HepG2 (cell line): Measurements from ENCODE around the gene GLTPD2. TPM values are rescaled to one million over a fixed set of nuclear protein-coding genes. Genes with fewer than 3 reads are reported as not detected.

Experiments
- CREB1 ChIP-seq, 2 experiments: fragments of 450-650 bp in 1 of 2; IDR thresholded peaks; 2 replicates each; pipeline ENCODE4 v1.6.1; 2016 to 2017; ENCODE audit warnings: control low read depth in 1 of 2, mild to moderate bottlenecking in 1 of 2, missing compliant biosample characterization in 1 of 2, missing genetic modification characterization in 1 of 2
- KAT2B ChIP-seq: fragments of 150-350 bp; IDR thresholded peaks from 2 replicates; pipeline ENCODE4 v1.6.1; 2014; ENCODE audit warnings: low read depth, low read length, borderline replicate concordance
- KDM2A ChIP-seq: sonication (generic); formaldehyde crosslinking; IDR thresholded peaks from 2 replicates; pipeline ENCODE4 v1.4.0; 2020; ENCODE audit warnings: low read depth, missing genetic modification reagents, borderline replicate concordance
- NKX3-1 ChIP-seq: sonication (generic); formaldehyde crosslinking; IDR thresholded peaks from 2 replicates; pipeline ENCODE4 v1.5.0; 2020; ENCODE audit warnings: missing genetic modification reagents
- NR2F2 ChIP-seq: IDR thresholded peaks from 2 replicates; pipeline ENCODE4 v1.6.1; 2012; ENCODE audit warnings: low read depth, inconsistent platforms, borderline replicate concordance
- SIN3B ChIP-seq: fragments of 150-350 bp; IDR thresholded peaks from 2 replicates; pipeline ENCODE4 v1.6.1; 2014; ENCODE audit warnings: low read length
- SNAI1 ChIP-seq: sonication (generic); formaldehyde crosslinking; IDR thresholded peaks from 2 replicates; pipeline ENCODE4 v1.5.0; 2020; ENCODE audit warnings: mild to moderate bottlenecking, missing genetic modification reagents, borderline replicate concordance
- STAG1 ChIP-seq: sonication (generic); formaldehyde crosslinking; IDR thresholded peaks from 2 replicates; pipeline ENCODE4 v1.4.0; 2020; ENCODE audit warnings: missing genetic modification reagents
- ZNF235 ChIP-seq: sonication (generic); formaldehyde crosslinking; IDR thresholded peaks from 2 replicates; pipeline ENCODE4 v1.8.1; 2023; ENCODE audit warnings: mild to moderate bottlenecking, missing genetic modification reagents, borderline replicate concordance
- ZNF556 ChIP-seq: sonication (generic); formaldehyde crosslinking; IDR thresholded peaks from 2 replicates; pipeline ENCODE4 v1.4.0; 2020; ENCODE audit warnings: mild to moderate bottlenecking, missing genetic modification reagents, borderline replicate concordance
- ZNF614 ChIP-seq: IDR thresholded peaks from 2 replicates; pipeline ENCODE4 v1.6.1; 2018; ENCODE audit warnings: missing biosample characterization, missing genetic modification reagents, inconsistent platforms, borderline replicate concordance
- ZNF709 ChIP-seq: sonication (generic); formaldehyde crosslinking; IDR thresholded peaks from 2 replicates; pipeline ENCODE4 v1.5.0; 2020; ENCODE audit warnings: mild to moderate bottlenecking, missing genetic modification reagents
- polyA plus RNA-seq, 8 experiments: library from polyadenylated mRNA; depleted of rRNA in 3 of 8; stranded (reverse) in 7 of 8; unstranded in 1 of 8; fragments of >200 nt; fragmentation: Illumina TruSeq in 4 of 8; extraction: Trizol in 4 of 8; gene quantifications; 2 replicates each; pipeline versions ENCODE4 v1.2.1 to v1.2.3, GENCODE V29; 2011 to 2016; ENCODE audit warnings: low read depth in 4 of 8, missing spikeins in 1 of 8, mixed read lengths in 1 of 8; ENCODE audit not compliant: insufficient read depth in 1 of 8
- total RNA-seq, 5 experiments: library from RNA; depleted of rRNA; stranded (reverse); fragments of >200 nt; fragmentation: Illumina TruSeq; extraction: Trizol; gene quantifications; 2 replicates each; pipeline ENCODE4 v1.2.3, GENCODE V29; 2016; ENCODE audit warnings: low read depth in 1 of 5
- TF ChIP-seq, protein P1 (sequence below), 2 experiments: fragments of 450-650 bp in 1 of 2; sonication (generic) in 1 of 2; formaldehyde crosslinking in 1 of 2; IDR thresholded peaks; 2 replicates each; pipeline versions ENCODE4 v1.6.1 to v1.8.0; 2016 to 2022; ENCODE audit warnings: antibody characterized with exemption in 1 of 2, mild to moderate bottlenecking in 1 of 2, missing genetic modification reagents in 1 of 2

Gene GLTPD2
- total and polyA plus RNA-seq, 2 of the 13 experiments (the other 11 are each of a cell fraction or from before 2014, with no cell fraction given): 7.5 to 12.9 TPM

DNA sequence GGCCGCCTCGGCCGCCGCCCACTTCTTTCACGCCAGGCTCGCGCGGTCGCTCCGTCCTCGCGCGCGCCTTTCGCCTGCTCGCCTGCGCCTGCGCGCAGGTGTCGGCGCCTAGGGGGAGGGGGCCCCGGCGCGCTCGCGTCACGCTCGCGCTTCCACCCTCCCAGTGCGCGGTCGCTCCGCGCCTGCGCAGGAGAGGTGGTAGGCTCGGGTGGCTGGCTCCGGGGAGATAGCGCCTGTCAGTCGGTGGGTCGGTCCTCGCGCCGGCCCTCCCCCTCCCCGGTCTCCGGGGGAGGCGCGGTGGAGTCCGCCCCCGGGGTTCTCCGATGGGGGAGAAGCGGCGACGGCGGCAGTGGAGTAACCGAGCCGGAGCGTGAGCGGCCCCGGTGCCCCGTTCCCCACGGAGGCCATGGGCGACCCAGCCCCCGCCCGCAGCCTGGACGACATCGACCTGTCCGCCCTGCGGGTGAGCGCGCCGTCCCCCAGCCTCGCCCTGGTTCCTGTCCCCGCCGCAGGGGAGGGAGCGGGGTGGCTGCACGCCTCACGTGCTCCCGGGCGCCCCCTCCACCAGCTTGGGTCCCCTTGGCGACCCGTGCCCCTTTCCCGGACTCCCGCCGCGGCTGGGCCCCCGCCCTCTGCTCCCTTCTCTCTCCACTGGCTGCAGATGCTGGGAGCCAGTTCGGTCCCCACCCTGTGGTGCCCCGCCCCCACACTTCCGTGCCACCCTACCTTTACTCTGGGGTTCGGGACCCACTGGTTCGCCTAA, 44.6 kb downstream of the GLTPD2 start, which contains the start of gene MINK1 (continued):
- TF ChIP-seq, protein P1, sequence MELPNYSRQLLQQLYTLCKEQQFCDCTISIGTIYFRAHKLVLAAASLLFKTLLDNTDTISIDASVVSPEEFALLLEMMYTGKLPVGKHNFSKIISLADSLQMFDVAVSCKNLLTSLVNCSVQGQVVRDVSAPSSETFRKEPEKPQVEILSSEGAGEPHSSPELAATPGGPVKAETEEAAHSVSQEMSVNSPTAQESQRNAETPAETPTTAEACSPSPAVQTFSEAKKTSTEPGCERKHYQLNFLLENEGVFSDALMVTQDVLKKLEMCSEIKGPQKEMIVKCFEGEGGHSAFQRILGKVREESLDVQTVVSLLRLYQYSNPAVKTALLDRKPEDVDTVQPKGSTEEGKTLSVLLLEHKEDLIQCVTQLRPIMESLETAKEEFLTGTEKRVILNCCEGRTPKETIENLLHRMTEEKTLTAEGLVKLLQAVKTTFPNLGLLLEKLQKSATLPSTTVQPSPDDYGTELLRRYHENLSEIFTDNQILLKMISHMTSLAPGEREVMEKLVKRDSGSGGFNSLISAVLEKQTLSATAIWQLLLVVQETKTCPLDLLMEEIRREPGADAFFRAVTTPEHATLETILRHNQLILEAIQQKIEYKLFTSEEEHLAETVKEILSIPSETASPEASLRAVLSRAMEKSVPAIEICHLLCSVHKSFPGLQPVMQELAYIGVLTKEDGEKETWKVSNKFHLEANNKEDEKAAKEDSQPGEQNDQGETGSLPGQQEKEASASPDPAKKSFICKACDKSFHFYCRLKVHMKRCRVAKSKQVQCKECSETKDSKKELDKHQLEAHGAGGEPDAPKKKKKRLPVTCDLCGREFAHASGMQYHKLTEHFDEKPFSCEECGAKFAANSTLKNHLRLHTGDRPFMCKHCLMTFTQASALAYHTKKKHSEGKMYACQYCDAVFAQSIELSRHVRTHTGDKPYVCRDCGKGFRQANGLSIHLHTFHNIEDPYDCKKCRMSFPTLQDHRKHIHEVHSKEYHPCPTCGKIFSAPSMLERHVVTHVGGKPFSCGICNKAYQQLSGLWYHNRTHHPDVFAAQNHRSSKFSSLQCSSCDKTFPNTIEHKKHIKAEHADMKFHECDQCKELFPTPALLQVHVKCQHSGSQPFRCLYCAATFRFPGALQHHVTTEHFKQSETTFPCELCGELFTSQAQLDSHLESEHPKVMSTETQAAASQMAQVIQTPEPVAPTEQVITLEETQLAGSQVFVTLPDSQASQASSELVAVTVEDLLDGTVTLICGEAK (IDR thresholded peaks at IDR 0.05): no peak
- TF ChIP-seq, protein P1 (CRISPR knock-in tag; IDR thresholded peaks at IDR 0.05): no peak; the same call in 1 of the 2 replicates
- TF ChIP-seq ZNF556 (CRISPR knock-in tag) (no peak), SIN3B (no peak), ZNF709 (CRISPR knock-in tag) (no peak), KDM2A (CRISPR knock-in tag) (peak; percentile 63; the same call in 1 of the 2 replicates), STAG1 (CRISPR knock-in tag) (no peak; the same call in 1 of the 2 replicates), ZNF235 (CRISPR knock-in tag) (no peak; the same call in none of the 2 replicates), KAT2B (no peak), CREB1 (IDR thresholded peaks at IDR 0.05) (peak; percentile 71; the same call in 1 of the 2 replicates), CREB1 (CRISPR knock-in tag; IDR thresholded peaks at IDR 0.05) (no peak), SNAI1 (CRISPR knock-in tag) (no peak), NKX3-1 (CRISPR knock-in tag) (no peak), ZNF614 (no peak; the same call in 1 of the 2 replicates), NR2F2 (0 out of 2 replicates have a peak, but pooled peaks have one; percentile 9)
